HG02610 (cell line): ENCODE results near the gene STAG3.

Experiments used
- ATAC-seq: cut with Tn5 transposase; IDR thresholded peaks from one replicate; pipeline ENCODE4 v1.9.1; 2021; ENCODE audit warnings: mild to moderate bottlenecking, moderate library complexity; ENCODE audit not compliant: unreplicated experiment

STAG3 gene

GRCh38 chr7:100155553-100156317, 22.0 kb upstream of the STAG3 start:
- ATAC-seq, result no peak

DNA sequence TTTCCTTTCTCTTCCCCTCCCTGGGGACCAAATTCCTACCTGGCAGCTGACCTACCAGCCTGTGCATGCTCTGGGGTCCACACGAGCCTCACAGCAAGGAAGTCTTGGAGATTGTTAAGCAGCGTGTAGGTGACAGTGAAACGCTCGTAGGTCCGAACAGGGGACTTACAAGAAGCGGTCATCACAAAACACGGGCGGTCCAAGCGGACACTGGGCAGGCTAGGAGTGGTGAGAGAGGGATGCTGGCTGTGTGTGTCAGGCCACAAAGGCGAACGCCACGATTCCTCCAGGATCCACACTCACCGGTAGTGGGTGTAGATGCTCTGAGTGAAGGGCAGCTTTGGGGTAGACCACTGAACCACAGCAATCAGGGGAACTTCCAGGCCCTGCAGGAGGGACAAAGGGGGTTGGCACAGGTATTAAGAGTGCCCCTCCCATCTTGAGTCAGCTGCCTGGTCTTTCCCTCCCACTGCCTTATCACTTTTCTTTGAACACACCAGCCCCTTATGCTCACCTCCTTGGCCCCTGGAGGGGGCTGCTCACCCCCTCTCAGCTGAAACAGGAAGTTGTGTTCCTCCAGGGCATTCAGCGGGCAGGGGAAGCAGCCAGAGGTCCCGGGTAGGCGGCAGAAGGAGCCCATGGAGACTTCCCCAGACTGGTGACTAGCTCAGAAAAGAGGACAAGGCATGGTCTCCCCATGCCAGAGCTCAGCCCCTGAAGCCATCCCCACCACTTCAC, 21.2 kb upstream of the STAG3 start:
- no peak for ATAC-seq

DNA sequence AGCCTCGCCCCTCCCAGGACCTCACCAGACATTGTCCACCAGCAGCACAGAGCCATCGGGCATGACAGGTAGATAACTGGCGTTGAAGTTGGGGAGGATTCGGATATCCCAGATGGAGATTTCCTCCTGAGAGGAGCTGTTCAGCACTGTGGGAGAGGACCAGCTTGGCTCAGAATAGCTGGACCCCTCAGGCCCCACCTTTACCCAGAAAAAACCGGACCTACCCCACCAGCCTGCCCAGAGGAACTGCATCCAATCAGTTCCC, 20.7 kb upstream of the STAG3 start:
- no peak for ATAC-seq

DNA sequence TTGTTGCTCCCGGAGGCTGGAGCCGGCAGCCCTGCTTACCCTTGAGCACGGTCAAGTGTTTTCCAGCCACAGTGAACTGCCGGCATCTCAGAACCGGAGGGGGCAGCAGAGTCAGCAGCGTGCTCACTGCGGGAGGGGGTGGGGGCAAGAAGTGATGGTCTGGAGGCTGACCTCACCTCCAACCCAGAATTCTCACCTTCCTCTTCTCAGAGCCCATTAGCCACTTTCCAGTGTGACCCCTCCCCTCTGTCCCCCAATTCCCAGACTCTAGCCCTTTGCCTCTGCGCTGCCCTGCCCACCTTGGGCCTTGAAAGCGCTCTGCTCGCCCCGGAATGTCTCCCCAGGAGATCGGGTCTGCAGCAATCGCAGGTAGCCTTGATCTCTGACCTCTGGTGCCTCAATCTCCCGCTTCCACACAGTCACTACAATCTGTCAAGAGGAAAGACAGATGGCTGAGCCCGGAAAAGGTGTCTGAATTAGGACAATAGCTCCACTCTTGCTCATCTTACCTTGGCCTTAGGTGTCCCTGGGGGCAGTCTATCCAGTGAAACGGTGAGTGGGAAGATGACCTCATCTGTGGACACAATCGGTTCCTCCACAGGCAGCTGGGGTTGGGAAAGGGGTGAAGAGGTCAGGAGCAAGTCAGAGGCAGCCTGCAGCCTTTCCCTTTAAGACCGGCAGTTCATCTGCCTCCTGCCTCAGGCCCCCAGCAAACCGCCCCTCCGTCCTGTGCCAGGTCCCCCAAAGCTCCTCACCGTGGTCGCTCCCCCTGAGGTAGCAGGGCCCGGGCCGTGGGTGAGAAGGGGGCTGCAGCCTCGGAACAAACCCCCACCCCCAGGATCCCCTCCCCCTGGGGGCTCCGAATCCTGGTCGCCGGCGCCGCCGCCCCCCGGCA, 20.1 kb upstream of the STAG3 start:
- ATAC-seq, result no peak

GRCh38 chr7:100158229-100159098, 19.3 kb upstream of the STAG3 start, which contains the start of gene TRAPPC14:
TSS of gene TRAPPC14 (minus strand) at chr7:100158723. CDS start at chr7:100158499, 224 bp downstream.
- ATAC-seq, result peak; percentile 59

DNA sequence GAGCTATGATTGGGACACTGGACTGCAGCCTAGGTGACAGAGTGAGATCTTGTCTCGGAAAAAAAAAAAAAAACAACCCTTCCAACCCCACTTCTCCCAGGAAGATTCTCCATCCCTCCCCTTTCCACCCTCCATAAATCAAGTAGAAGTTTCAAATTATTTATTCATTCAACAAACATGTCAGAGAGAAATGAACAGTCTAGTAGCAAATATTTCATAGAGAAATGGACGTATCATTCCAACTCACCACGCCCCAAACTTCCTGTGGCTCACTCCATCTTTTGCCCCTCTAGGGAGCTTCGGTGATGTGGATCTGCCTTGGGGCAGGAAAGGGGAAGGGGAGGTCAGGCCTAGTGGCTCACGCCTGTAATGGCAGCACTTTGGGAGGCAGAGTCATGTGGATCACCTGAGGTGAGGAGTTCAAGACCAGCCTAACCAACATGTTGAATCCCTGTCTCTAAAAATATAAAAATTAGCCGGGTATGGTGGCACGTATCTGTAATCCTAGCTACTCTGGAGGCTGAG, 18.6 kb upstream of the STAG3 start:
- ATAC-seq, result no peak

DNA sequence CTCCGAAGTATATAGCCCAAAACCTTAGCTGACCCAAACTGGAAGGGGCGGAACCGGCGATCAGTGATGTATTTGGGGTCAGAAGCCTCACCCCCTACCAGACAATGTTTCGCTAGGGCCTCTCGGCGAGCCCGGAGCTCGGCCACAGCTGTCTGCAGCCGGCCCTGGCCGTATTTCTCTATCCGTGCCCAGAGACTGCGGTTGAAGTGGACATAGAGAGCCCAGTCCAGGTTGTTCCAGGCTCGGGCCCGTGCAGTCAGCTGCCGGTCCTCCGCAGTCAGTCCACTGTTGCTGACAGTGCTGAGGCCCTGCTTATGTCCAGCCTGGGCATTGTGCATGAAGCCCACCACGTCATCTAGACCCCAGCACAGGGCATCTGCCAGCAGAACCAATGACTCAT, 17.7 kb upstream of the STAG3 start:
- no peak for ATAC-seq

GRCh38 chr7:100163006-100163531, 14.6 kb upstream of the STAG3 start:
- no peak for ATAC-seq

DNA sequence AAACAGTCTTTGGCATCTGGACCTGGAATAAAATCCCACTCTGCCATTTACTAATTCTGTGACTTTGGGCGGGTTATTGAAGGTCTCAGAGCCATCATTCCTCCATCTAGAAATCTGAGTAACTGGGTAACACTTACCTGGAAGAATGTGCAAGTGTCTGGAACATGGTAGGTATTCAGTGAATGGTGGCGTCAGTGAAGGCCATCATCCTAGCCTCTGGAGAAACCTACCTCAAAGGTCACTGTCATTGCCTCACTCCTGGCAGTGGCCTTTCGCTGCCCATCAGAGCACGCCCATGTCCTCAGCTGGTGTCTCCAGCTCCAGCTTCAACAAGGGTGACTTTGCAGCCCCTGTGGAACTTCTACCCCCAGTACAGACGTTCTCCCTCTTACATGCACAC, 13.8 kb upstream of the STAG3 start:
- ATAC-seq, result no peak

GRCh38 chr7:100166317-100166940, 11.3 kb upstream of the STAG3 start:
- no peak for ATAC-seq

GRCh38 chr7:100166970-100167911, 10.5 kb upstream of the STAG3 start:
- no peak for ATAC-seq

GRCh38 chr7:100167912-100168323, 9.8 kb upstream of the STAG3 start:
- no peak for ATAC-seq

DNA sequence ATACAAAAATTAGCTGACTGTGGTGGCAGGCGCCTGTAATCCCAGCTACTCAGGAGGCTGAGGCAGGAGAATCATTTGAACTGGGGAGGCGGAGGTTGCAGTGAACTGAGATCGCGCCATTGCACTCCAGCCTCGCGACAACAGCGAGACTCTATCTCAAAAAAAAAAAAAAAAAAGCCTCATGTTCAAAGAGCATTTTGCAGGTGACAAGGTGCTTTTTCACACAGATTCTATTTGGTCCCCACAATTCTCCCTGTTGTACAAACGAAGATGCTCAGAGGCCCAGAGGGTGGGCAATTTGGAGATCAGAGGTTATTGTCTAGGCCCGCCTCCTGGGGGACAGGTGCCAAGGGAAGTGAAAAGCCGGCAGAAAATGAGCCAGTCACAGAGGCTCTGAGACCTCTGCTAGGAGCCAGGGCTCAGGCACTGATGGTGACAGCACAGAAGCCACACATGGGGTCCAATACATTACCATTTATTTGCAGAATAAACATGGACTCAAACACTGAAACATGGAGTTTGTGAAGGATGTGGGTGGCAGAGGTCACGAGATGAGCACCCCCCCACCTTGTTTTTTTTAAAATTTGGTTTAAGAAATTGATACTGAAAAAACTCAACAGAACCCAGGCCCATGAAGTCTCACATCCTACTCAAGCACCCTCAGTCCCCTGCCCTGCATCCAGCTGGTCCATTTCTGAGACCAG, 8.4 kb upstream of the STAG3 start:
- ATAC-seq, result no peak

- no peak for ATAC-seq
Observed at GRCh38 chr7:100170101-100170897, 7.4 kb upstream of the STAG3 start.

DNA sequence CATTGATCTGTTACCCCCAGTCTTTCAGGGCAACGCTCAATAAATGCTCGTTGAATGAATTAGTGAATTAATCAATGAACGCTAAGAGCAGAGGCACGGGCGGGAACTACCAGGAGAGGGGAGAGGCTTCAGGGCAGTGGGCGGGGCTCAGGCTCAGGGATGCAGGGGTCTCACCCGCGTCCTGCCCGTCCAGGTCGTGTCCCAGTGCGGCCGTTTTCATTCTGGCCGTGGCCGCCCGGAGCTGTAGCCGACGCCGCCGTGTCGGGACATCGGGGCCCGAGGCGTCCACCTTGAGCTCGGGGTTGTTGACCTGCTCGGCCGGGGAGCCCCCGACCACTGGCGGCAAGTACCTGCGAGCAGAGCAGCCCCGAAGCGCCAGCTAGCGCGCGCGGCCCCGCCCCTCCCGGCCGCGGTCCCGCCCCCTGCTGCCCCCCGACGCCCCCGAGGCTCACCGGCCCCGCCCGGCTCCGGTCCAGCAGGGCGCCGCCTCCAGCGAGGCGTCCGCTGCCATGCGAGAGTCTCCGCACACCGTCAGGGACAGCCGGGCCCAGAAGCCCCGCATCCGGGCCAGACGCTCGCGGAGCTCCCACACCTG, 6.5 kb upstream of the STAG3 start:
- no peak for ATAC-seq

GRCh38 chr7:100171840-100172239, 5.9 kb upstream of the STAG3 start:
- ATAC-seq, result no peak
